ENCODE results near the gene HDAC6. TPM values are rescaled to one million over a fixed set of nuclear protein-coding genes. Genes with fewer than 3 reads are reported as not detected.

HDAC6 gene
- total and polyA plus RNA-seq, 11 donors: 27.7 to 48.6 (median 36.9) TPM

DNA sequence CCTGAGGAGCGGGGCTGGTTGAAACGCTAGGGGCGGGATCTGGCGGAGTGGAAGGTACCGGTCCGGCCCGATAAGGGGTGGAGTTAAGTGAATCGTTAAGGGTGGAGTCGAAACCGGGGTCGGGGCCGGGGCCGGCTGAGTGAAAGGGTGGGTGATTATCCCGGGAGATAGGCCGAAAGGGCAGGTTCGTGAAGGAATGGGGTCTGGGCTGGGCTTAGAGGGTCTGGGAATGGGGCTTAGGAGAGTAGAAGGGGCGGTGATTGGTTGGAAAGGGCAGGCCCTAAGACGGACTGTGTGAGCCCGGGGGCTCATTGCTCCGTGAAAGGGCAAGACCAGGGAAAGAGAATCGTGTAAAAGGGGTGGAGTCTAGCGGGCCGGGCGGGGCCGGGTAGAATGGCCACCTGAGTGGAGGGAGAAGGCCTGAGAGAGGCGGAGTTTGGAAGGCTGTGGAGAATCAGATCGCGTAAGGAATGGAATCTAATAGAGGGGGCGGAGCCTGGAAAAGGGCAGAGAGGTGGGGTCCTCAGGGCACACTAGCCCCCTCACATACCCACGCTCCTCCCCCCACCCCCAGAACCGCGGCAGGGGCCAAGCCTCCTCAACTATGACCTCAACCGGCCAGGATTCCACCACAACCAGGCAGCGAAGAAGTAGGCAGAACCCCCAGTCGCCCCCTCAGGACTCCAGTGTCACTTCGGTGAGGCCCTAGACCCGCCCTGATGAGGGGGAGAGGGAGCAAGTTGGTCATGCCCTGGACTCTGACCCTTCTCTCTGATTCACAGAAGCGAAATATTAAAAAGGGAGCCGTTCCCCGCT lies 430 bp downstream of the HDAC6 start:
- TF ChIP-seq, protein P1, sequence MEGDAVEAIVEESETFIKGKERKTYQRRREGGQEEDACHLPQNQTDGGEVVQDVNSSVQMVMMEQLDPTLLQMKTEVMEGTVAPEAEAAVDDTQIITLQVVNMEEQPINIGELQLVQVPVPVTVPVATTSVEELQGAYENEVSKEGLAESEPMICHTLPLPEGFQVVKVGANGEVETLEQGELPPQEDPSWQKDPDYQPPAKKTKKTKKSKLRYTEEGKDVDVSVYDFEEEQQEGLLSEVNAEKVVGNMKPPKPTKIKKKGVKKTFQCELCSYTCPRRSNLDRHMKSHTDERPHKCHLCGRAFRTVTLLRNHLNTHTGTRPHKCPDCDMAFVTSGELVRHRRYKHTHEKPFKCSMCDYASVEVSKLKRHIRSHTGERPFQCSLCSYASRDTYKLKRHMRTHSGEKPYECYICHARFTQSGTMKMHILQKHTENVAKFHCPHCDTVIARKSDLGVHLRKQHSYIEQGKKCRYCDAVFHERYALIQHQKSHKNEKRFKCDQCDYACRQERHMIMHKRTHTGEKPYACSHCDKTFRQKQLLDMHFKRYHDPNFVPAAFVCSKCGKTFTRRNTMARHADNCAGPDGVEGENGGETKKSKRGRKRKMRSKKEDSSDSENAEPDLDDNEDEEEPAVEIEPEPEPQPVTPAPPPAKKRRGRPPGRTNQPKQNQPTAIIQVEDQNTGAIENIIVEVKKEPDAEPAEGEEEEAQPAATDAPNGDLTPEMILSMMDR (IDR thresholded peaks at IDR 0.05): peak in 2 of 12 donors; percentile 10 to 12
- peak in 1 of 2 donors; percentile 61 for TF ChIP-seq POLR2A (IDR thresholded peaks at IDR 0.05)
- peak overlapping the region; percentile 90 to 99 (median 93) for H3K27ac ChIP-seq
- intact Hi-C loops (cut with DNase I): loop anchor here in 9 of 10 donors (1.0 to 10.0 kb wide), 11 partner anchors 65 to 265 kb away; partner anchors contain the start of genes SUV39H1 (in 5 of the 9), PQBP1 (in 3 of the 9), TIMM17B (in 3 of the 9) and PIM2 (in 1 of the 9)
- peaks cover 0 to 27% (median 4%) of the 10 kb centered on the region in 9 donors for H3K36me3 ChIP-seq
- DNase-seq: peak; percentile 73 to 87 (median 85)
- no peaks in the 10 kb centered on the region for H3K9me3 ChIP-seq
- peaks cover 0 to 12% (median 3%) of the 10 kb centered on the region in 12 donors for H3K4me1 ChIP-seq
- no peaks in the 10 kb centered on the region for H3K27me3 ChIP-seq
- WGBS, 4 donors: 5 to 46% (median 24%) methylated on average over 39 to 40 of the region's 40 CpGs
- peak overlapping the region in 11 of 12 donors; percentile 33 to 93 (median 66) for H3K4me3 ChIP-seq
- ATAC-seq: peak; percentile 47 to 74 (median 67)

DNA sequence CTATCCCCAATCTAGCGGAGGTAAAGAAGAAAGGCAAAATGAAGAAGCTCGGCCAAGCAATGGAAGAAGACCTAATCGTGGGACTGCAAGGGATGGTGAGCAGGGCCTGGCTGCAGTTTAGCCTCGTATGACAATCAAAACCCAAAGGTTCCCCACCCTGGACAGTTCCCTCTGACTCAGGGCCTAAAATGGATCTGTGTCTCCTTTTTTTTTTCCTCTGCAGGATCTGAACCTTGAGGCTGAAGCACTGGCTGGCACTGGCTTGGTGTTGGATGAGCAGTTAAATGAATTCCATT lies 986 bp downstream of the HDAC6 start:
- Histone ChIP-seq H3K4me3 (peak overlapping the region in 10 of 12 donors; percentile 33 to 93 (median 66)), H3K27me3 (no peaks in the 10 kb centered on the region), H3K9me3 (no peaks in the 10 kb centered on the region), H3K4me1 (peaks cover 0 to 12% (median 3%) of the 10 kb centered on the region in 12 donors), H3K27ac (peak overlapping the region in 10 of 12 donors; percentile 91 to 99 (median 93)), H3K36me3 (peaks cover 0 to 27% (median 4%) of the 10 kb centered on the region in 9 donors)
- intact Hi-C loops (cut with DNase I): loop anchor here in 9 of 10 donors (1.0 to 10.0 kb wide), 11 partner anchors 66 to 266 kb away; partner anchors contain the start of genes SUV39H1 (in 5 of the 9), PQBP1 (in 3 of the 9), TIMM17B (in 3 of the 9) and PIM2 (in 1 of the 9)
- DNase-seq (no peak), ATAC-seq (no peak)
- 43 to 68% (median 54%) methylated on average over 4 of the region's 4 CpGs for WGBS, 4 donors
- no peak for TF ChIP-seq POLR2A (IDR thresholded peaks at IDR 0.05)
- TF ChIP-seq, protein P1 (IDR thresholded peaks at IDR 0.05): no peak

DNA sequence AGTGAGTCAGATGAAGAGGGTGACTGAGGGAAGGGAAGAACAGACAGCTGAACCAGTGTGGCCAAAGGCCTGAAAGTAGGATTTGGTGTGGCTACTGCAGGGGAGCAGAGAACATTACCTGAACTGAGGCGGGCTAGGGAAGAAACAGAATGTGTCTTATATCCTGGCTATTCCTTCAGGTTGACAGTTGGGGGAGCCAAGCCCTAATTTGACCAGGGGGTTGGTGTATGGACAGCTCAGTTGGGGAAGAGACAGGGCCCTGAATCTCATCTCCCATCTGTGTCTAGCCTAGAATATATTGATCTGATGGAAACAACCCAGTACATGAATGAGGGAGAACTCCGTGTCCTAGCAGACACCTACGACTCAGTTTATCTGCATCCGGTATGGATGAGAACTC lies 4.2 kb downstream of the HDAC6 start:
- intact Hi-C loops (cut with DNase I): loop anchor here in 5 of 10 donors (10.0 kb wide), 5 partner anchors 71 to 161 kb away; partner anchors contain the start of genes PQBP1 (in 3 of the 5), TIMM17B (in 3 of the 5), PIM2 (in 1 of the 5) and SLC35A2 (in 1 of the 5)
- H3K9me3 ChIP-seq: no peaks in the 10 kb centered on the region
- 78 to 95% (median 93%) methylated on average over 4 of the region's 4 CpGs for WGBS, 4 donors
- H3K27ac ChIP-seq: no peak overlapping the region
- DNase-seq (no peak), ATAC-seq (no peak)
- TF ChIP-seq, protein P1 (IDR thresholded peaks at IDR 0.05): no peak
- TF ChIP-seq POLR2A (IDR thresholded peaks at IDR 0.05): no peak
- no peak overlapping the region for H3K4me3 ChIP-seq
- peaks cover 0 to 7% (median 0%) of the 10 kb centered on the region in 12 donors for H3K4me1 ChIP-seq
- H3K36me3 ChIP-seq: peaks cover 0 to 54% (median 10%) of the 10 kb centered on the region in 9 donors
- peaks cover 0 to 4% (median 0%) of the 10 kb centered on the region in 9 donors for H3K27me3 ChIP-seq

DNA sequence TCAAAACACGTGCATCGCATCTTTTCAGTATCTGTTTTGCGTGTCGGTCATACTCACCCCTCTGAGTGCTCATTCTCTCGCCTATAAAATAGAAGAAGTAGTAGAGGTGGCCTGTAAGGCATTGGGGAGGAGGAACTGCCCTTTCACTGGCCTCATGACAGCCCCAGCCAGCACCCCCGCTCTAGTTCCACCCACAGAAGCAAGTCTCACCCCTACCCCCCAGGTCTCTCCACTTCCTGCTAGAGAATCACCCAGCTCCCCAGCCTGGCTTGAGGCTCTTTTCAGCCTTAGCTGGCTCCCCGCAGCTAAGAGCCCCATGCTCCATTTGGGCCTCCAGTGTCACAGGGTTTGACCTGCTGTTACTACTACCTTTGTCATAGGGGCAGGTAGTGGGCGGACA lies 11.8 kb downstream of the HDAC6 start:
- Histone ChIP-seq H3K4me1 (no peaks in the 10 kb centered on the region), H3K36me3 (peaks cover 0 to 63% (median 36%) of the 10 kb centered on the region in 9 donors), H3K27me3 (peaks cover 0 to 4% (median 0%) of the 10 kb centered on the region in 9 donors), H3K9me3 (no peaks in the 10 kb centered on the region), H3K27ac (no peak overlapping the region), H3K4me3 (no peak overlapping the region)
- intact Hi-C loops (cut with DNase I): no loop called here
- no peak for DNase-seq
- no peak for ATAC-seq
- WGBS, 4 donors: 88 to 96% (median 94%) methylated on average over 8 of the region's 8 CpGs
- TF ChIP-seq POLR2A (IDR thresholded peaks at IDR 0.05): no peak
- TF ChIP-seq, protein P1 (IDR thresholded peaks at IDR 0.05): no peak

Measured in heart left ventricle (tissue), 16 donors.